Measurements from ENCODE around the gene TRAF3IP1. TPM values are rescaled to one million over a fixed set of nuclear protein-coding genes. Genes with fewer than 3 reads are reported as not detected.

The TRAF3IP1 gene
- total and polyA plus RNA-seq, 4 experiments from 2014 or later: 3.0 to 11.0 (median 6.7) TPM

- H3K27me3 Mint-ChIP-seq: no peaks in the 10 kb centered on the region
Observed at GRCh38 chr2:238388794-238389193, 68.5 kb downstream of the TRAF3IP1 start.

DNA sequence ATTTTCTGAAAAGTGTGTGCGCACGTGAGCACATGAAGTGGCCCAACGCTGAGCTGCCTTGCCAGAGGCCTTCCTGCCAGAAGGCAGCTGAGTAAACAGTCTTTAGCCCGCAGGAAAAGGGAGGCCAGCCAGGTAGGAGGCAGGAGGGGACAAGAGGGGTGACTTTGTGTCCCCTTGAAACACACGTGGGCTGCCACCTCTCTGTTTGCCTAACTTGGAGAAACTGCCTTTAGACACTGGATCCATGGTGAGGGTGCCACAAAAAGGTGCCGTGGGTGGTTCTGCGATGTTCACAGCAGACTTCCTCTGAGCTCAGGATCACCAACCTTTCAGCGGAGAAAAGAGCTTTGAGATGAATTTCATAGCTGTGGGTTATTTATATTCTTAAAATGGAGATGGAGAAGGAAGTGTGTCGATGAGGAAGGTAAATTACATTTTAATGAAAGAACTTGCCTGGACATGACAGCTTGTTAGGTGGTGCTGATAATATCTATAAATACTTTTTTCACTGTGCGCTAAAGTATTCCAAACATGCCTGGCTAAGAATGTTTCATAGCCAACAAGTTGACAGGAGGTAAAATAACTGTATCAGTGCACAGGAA lies 69.8 kb downstream of the TRAF3IP1 start:
- Mint-ChIP-seq H3K36me3 (no peaks in the 10 kb centered on the region), H3K27ac (no peak overlapping the region), H3K4me1 (peaks cover 2 to 8% (median 6%) of the 10 kb centered on the region in 4 donors), H3K9me3 (peaks cover 0 to 1% (median 0%) of the 10 kb centered on the region in 8 donors), H3K27me3 (no peaks in the 10 kb centered on the region), H3K4me3 (no peak overlapping the region)
- H3K27me3 ChIP-seq (ENCODE audit: insufficient read depth, low read length): no peaks in the 10 kb centered on the region
- CTCF ChIA-PET (ENCODE audit: partially characterized antibody): no interaction called here
- no peaks in the 10 kb centered on the region for H3K9me3 ChIP-seq (ENCODE audit: control insufficient read depth in 1 of 2, low read length in 2 of 2)
- H3K4me1 ChIP-seq (ENCODE audit: insufficient read depth, low read length): no peaks in the 10 kb centered on the region
- no peaks in the 10 kb centered on the region for H3K36me3 ChIP-seq (ENCODE audit: insufficient read depth, low read length)
- no peak overlapping the region for H3K27ac ChIP-seq (ENCODE audit: low read depth, low read length)
- intact Hi-C loops (cut with micrococcal nuclease): no loop called here
- no peak for DNase-seq
- H3K4me3 ChIP-seq (ENCODE audit: low read length in 2 of 2): no peak overlapping the region
- POLR2A ChIA-PET (ENCODE audit: partially characterized antibody): no interaction called here

More at GRCh38 chr2:238388794-238389193, 68.5 kb downstream of the TRAF3IP1 start:
- ChIA-PET POLR2A (ENCODE audit: partially characterized antibody) (no interaction called here), CTCF (ENCODE audit: partially characterized antibody) (no interaction called here)
- Mint-ChIP-seq H3K27ac (no peak overlapping the region), H3K4me3 (no peak overlapping the region), H3K9me3 (no peaks in the 10 kb centered on the region), H3K36me3 (no peaks in the 10 kb centered on the region), H3K4me1 (peaks cover 2 to 8% (median 6%) of the 10 kb centered on the region in 4 donors)
- Histone ChIP-seq H3K9me3 (ENCODE audit: control insufficient read depth in 1 of 2, low read length in 2 of 2) (no peaks in the 10 kb centered on the region), H3K27ac (ENCODE audit: low read depth, low read length) (no peak overlapping the region), H3K4me1 (ENCODE audit: insufficient read depth, low read length) (no peaks in the 10 kb centered on the region), H3K27me3 (ENCODE audit: insufficient read depth, low read length) (no peaks in the 10 kb centered on the region), H3K36me3 (ENCODE audit: insufficient read depth, low read length) (no peaks in the 10 kb centered on the region), H3K4me3 (ENCODE audit: low read length in 2 of 2) (no peak overlapping the region)
- DNase-seq: no peak
- intact Hi-C loops (cut with micrococcal nuclease): no loop called here

- no peak overlapping the region for H3K4me3 ChIP-seq (ENCODE audit: low read length in 2 of 2)
- H3K4me1 Mint-ChIP-seq: peaks cover 2 to 8% (median 6%) of the 10 kb centered on the region in 4 donors
- H3K27me3 Mint-ChIP-seq: no peaks in the 10 kb centered on the region
- no peak for DNase-seq
- no peak overlapping the region for H3K27ac ChIP-seq (ENCODE audit: low read depth, low read length)
- H3K9me3 Mint-ChIP-seq: peaks cover 0 to 1% (median 0%) of the 10 kb centered on the region in 8 donors
- no peak overlapping the region for H3K4me3 Mint-ChIP-seq
- no peaks in the 10 kb centered on the region for H3K27me3 ChIP-seq (ENCODE audit: insufficient read depth, low read length)
- intact Hi-C loops (cut with micrococcal nuclease): no loop called here
- no peaks in the 10 kb centered on the region for H3K4me1 ChIP-seq (ENCODE audit: insufficient read depth, low read length)
- no peaks in the 10 kb centered on the region for H3K36me3 ChIP-seq (ENCODE audit: insufficient read depth, low read length)
- H3K27ac Mint-ChIP-seq: no peak overlapping the region
- no peaks in the 10 kb centered on the region for H3K36me3 Mint-ChIP-seq
- ChIA-PET POLR2A (ENCODE audit: partially characterized antibody) (interaction anchor here (0.5 kb wide), 1 partner anchor 39 kb away, joined by 4 read pairs; no protein-coding TSS in a partner anchor), CTCF (ENCODE audit: partially characterized antibody) (interaction anchor here (1.5 kb wide), 1 partner anchor 22 kb away, joined by 4 read pairs; no protein-coding TSS in a partner anchor)
- H3K9me3 ChIP-seq (ENCODE audit: control insufficient read depth in 1 of 2, low read length in 2 of 2): no peaks in the 10 kb centered on the region
Observed at GRCh38 chr2:238391042-238391689, 70.8 kb downstream of the TRAF3IP1 start.

DNA sequence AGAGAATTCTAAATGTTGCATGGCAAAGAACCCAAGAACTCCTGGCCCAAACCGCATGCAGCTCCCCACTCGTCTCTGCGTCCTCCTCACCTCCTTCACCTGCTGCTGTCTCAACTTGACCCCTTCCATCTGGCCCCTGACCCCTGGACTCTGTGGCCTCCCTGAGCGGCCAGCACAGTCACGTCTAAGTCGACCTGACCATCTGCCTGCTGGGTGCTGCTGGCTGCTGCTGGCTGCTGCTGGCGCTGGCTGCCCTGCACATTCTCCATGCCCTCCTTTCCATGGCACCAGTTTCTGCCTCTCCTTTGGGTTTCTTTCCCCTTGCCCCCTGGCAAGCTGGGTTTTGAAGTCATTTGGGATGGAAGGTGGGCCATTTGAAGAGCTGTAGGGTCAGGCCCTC lies 76.3 kb downstream of the TRAF3IP1 start:
- Histone ChIP-seq H3K27me3 (ENCODE audit: insufficient read depth, low read length) (no peaks in the 10 kb centered on the region), H3K27ac (ENCODE audit: low read depth, low read length) (no peak overlapping the region), H3K4me1 (ENCODE audit: insufficient read depth, low read length) (no peaks in the 10 kb centered on the region), H3K4me3 (ENCODE audit: low read length in 2 of 2) (no peak overlapping the region), H3K36me3 (ENCODE audit: insufficient read depth, low read length) (no peaks in the 10 kb centered on the region), H3K9me3 (ENCODE audit: control insufficient read depth in 1 of 2, low read length in 2 of 2) (no peaks in the 10 kb centered on the region)
- Mint-ChIP-seq H3K4me1 (no peaks in the 10 kb centered on the region), H3K27ac (no peak overlapping the region), H3K4me3 (no peak overlapping the region), H3K36me3 (peaks cover 3 to 5% of the 10 kb centered on the region in 2 donors), H3K9me3 (peaks cover 0 to 1% (median 0%) of the 10 kb centered on the region in 8 donors), H3K27me3 (no peaks in the 10 kb centered on the region)
- no peak for DNase-seq
- intact Hi-C loops (cut with micrococcal nuclease): no loop called here
- ChIA-PET POLR2A (ENCODE audit: partially characterized antibody) (no interaction called here), CTCF (ENCODE audit: partially characterized antibody) (no interaction called here)

- Mint-ChIP-seq H3K9me3 (peaks cover 0 to 1% (median 0%) of the 10 kb centered on the region in 8 donors), H3K27me3 (no peaks in the 10 kb centered on the region), H3K4me3 (no peak overlapping the region), H3K4me1 (no peaks in the 10 kb centered on the region), H3K27ac (peak overlapping the region in 2 of 7 donors; percentile 37 to 47), H3K36me3 (peaks cover 5% of the 10 kb centered on the region in 2 donors)
- no peaks in the 10 kb centered on the region for H3K27me3 ChIP-seq (ENCODE audit: insufficient read depth, low read length)
- H3K9me3 ChIP-seq (ENCODE audit: control insufficient read depth in 1 of 2, low read length in 2 of 2): no peaks in the 10 kb centered on the region
- intact Hi-C loops (cut with micrococcal nuclease): no loop called here
- no peak for DNase-seq
- H3K36me3 ChIP-seq (ENCODE audit: insufficient read depth, low read length): no peaks in the 10 kb centered on the region
- H3K4me3 ChIP-seq (ENCODE audit: low read length in 2 of 2): no peak overlapping the region
- H3K27ac ChIP-seq (ENCODE audit: low read depth, low read length): no peak overlapping the region
- POLR2A ChIA-PET (ENCODE audit: partially characterized antibody): no interaction called here
- CTCF ChIA-PET (ENCODE audit: partially characterized antibody): no interaction called here
- H3K4me1 ChIP-seq (ENCODE audit: insufficient read depth, low read length): no peaks in the 10 kb centered on the region
Observed at GRCh38 chr2:238397356-238397755, 77.0 kb downstream of the TRAF3IP1 start.

DNA sequence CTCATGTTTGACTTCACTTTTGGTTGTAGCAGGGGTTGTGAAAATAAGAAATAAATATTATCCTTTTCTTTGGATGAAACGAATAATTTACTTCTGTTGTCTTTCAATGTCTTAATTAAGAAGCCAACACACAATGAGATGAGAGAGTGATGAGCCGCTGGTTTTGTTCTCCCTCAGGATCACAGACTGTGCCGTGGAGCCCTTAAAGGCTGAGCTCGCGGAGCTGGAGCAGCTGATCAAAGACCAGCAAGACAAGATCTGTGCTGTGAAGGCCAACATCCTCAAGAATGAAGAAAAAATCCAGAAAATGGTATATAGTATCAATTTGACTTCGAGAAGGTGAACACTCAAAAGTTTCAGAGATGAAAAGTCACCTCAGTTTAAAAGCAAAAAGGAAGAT lies 78.3 kb downstream of the TRAF3IP1 start:
- Mint-ChIP-seq H3K9me3 (peaks cover 0 to 1% (median 0%) of the 10 kb centered on the region in 8 donors), H3K4me1 (no peaks in the 10 kb centered on the region), H3K4me3 (no peak overlapping the region), H3K27me3 (no peaks in the 10 kb centered on the region), H3K27ac (peak overlapping the region in 1 of 7 donors; percentile 25), H3K36me3 (peaks cover 5% of the 10 kb centered on the region in 2 donors)
- Histone ChIP-seq H3K27ac (ENCODE audit: low read depth, low read length) (no peak overlapping the region), H3K9me3 (ENCODE audit: control insufficient read depth in 1 of 2, low read length in 2 of 2) (no peaks in the 10 kb centered on the region), H3K4me3 (ENCODE audit: low read length in 2 of 2) (no peak overlapping the region), H3K27me3 (ENCODE audit: insufficient read depth, low read length) (no peaks in the 10 kb centered on the region), H3K36me3 (ENCODE audit: insufficient read depth, low read length) (no peaks in the 10 kb centered on the region), H3K4me1 (ENCODE audit: insufficient read depth, low read length) (no peaks in the 10 kb centered on the region)
- CTCF ChIA-PET (ENCODE audit: partially characterized antibody): no interaction called here
- intact Hi-C loops (cut with micrococcal nuclease): no loop called here
- no peak for DNase-seq
- POLR2A ChIA-PET (ENCODE audit: partially characterized antibody): no interaction called here

DNA sequence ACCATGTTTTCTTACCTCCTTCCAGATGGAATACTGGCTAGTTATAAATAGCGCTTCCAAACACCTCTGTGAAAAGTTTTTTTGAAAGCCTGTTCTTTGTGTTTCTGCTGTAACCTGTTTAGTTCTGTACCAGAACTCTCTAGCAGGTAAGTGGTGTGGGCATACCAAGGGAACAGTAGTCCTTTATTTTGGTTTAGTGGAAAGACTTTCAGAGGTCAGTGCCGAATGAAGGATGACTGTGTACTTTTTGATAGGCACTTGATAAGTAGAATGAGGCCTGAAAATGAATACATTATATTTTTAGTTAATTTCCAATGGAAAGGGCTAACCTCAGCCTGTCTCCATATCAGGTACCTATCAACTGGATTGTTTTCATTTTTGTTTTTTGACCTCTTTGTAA lies 78.8 kb downstream of the TRAF3IP1 start:
- Histone ChIP-seq H3K9me3 (ENCODE audit: control insufficient read depth in 1 of 2, low read length in 2 of 2) (no peaks in the 10 kb centered on the region), H3K4me3 (ENCODE audit: low read length in 2 of 2) (no peak overlapping the region), H3K4me1 (ENCODE audit: insufficient read depth, low read length) (no peaks in the 10 kb centered on the region), H3K36me3 (ENCODE audit: insufficient read depth, low read length) (no peaks in the 10 kb centered on the region), H3K27ac (ENCODE audit: low read depth, low read length) (no peak overlapping the region), H3K27me3 (ENCODE audit: insufficient read depth, low read length) (no peaks in the 10 kb centered on the region)
- ChIA-PET CTCF (ENCODE audit: partially characterized antibody) (no interaction called here), POLR2A (ENCODE audit: partially characterized antibody) (no interaction called here)
- H3K9me3 Mint-ChIP-seq: peaks cover 0 to 1% (median 0%) of the 10 kb centered on the region in 8 donors
- H3K27ac Mint-ChIP-seq: no peak overlapping the region
- H3K36me3 Mint-ChIP-seq: peaks cover 5% of the 10 kb centered on the region in 2 donors
- intact Hi-C loops (cut with micrococcal nuclease): no loop called here
- no peaks in the 10 kb centered on the region for H3K27me3 Mint-ChIP-seq
- no peak overlapping the region for H3K4me3 Mint-ChIP-seq
- H3K4me1 Mint-ChIP-seq: no peaks in the 10 kb centered on the region
- DNase-seq: no peak

Measured in CD4-positive, alpha-beta memory T cell (primary cell).